Pancreas (tissue), 10 donors: ENCODE data around the gene PLGLB2. TPM values are rescaled to one million over a fixed set of nuclear protein-coding genes. Genes with fewer than 3 reads are reported as not detected.
A peak's percentile ranks its signal among the peaks of the same experiment; 100 is the strongest.
"Not testable (repeated sequence)": the region's sequence is repeated elsewhere in the genome, so short reads cannot be mapped to it uniquely, and the experiment has no call there.

Experiments
- ATAC-seq, 4 donors: fragments of 200-7000 bp; cut with Tn5 transposase; one replicate each; pipeline versions ENCODE4 v1.8.0 to v1.9.1; 2020; ENCODE audit warnings: mild to moderate bottlenecking in 4 of 4, moderate library complexity in 4 of 4
- DNase-seq, 6 donors: peaks; one replicate each; pipeline ENCODE4 v3.0.0-alpha.2; 2020
- FAIRE-seq: peaks from 2 replicates; lab custom pipeline; 2012; peaks lifted over from hg19 to GRCh38; lab: Jason Lieb, UNC
- H3K27ac ChIP-seq, 4 donors: fragments of 200-600 bp; sonication (generic); 1 replicate in 3 of 4; 2 replicates in 1 of 4; pipeline versions ENCODE4 v1.5.0 to v1.8.0; 2020
- H3K27me3 ChIP-seq, 4 donors: fragments of 200-600 bp; one replicate each; pipeline ENCODE4 v1.8.0; 2021
- H3K36me3 ChIP-seq, 3 donors: fragments of 200-600 bp; sonication (generic) in 1 of 3; one replicate each; pipeline versions ENCODE4 v1.5.0 to v1.8.0; 2020 to 2021
- H3K4me1 ChIP-seq, 3 donors: fragments of 200-600 bp; one replicate each; pipeline ENCODE4 v1.8.0; 2021
- H3K4me3 ChIP-seq, 4 donors: fragments of 200-600 bp; sonication (generic) in 2 of 4; one replicate each; pipeline versions ENCODE4 v1.5.0 to v1.8.0; 2020 to 2021
- H3K9me3 ChIP-seq, 4 donors: fragments of 200-600 bp; one replicate each; pipeline ENCODE4 v1.8.0; 2021
- WGBS, 2 donors: extraction: QIAGEN DNeasy Blood & Tissue Kit; methylation state at CpG; one replicate each; pipeline ENCODE4 v1.1.7; 2013; 5-methylcytosine and 5-hydroxymethylcytosine counted together
- intact Hi-C, 3 donors: fragments of 100-400 bp; cut with DNase I; formaldehyde crosslinking; loops; one replicate each; pipeline versions ENCODE4 v1.11.1 to v1.14.2; 2022
- polyA plus RNA-seq, 2 donors: library from polyadenylated mRNA; stranded (reverse); fragments of 200-250 nt; gene quantifications; one replicate each; pipeline ENCODE4 v1.2.3, GENCODE V29; 2013
- total RNA-seq, 6 donors: library from RNA; stranded (reverse); fragmentation: NEBNext Ultra II Directional in 4 of 6; extraction: Animal tissue kit (Norgen Biotek cat#: 25700) in 4 of 6; gene quantifications; one replicate each; pipeline versions ENCODE4 v1.2.1 to v1.2.4, GENCODE V29; 2021 to 2023
- donor health status: healthy with polysubstance abuse.
- donor health status: DM: no; HTN: no; CAD: no; lungs with moderate emphysema.
- donor health status: DM: no; HTN: no; CAD: no.
- donor health status: control.
- donor health status: control.
- donor health status: Bipolar disorder and iron deficiency.
- donor health status: DM: yes; HTN: yes; CAD: no.
- donor health status: DM: no; HTN: no; CAD: no.
- donor health status: DM: no; HTN: no; CAD: no.
- donor health status: DM: yes; HTN: yes; CAD: no.

PLGLB2 gene
- total RNA-seq (1 to 10 TPM in 2 of 6 donors, under 1 TPM in 2, not detected in 2; 0.58 to 2.8 (median 1.1) TPM), polyA plus RNA-seq (1 to 10 TPM in 1 of 2 donors, not detected in 1; 3.7 TPM)

DNA sequence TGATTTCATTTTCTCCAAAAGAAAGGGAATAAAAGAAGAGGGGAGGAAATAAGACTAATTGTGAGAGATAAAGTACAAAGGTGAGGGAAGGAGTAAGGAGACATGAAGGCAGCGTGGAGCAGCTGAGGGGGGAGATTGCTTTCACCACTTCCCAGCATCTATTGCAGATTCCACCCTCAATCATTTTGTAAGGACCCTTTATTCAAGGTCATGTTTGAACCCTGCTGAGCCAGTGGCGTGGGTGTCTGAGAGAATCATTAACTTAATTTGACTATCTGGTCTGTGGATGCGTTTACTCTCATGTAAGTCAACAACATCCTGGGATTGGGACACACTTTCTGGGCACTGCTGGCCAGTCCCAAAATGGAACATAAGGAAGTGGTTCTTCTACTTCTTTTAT, at the start of gene PLGLB2:
Gene PLGLB2 (plus strand): TSS at position 297 of the 400 bp plus-strand sequence. CDS start 67 bp downstream, at position 364.
- H3K9me3 ChIP-seq, DNase-seq, ATAC-seq, H3K27ac ChIP-seq, H3K27me3 ChIP-seq, H3K4me1 ChIP-seq, H3K4me3 ChIP-seq, H3K36me3 ChIP-seq, intact Hi-C loops, FAIRE-seq: not testable (repeated sequence)
- WGBS, 2 donors, result 96 to 100% methylated on average over 1 of the region's 3 CpGs

- H3K36me3 ChIP-seq, H3K4me3 ChIP-seq, H3K9me3 ChIP-seq, H3K27ac ChIP-seq, DNase-seq, ATAC-seq, H3K27me3 ChIP-seq, intact Hi-C loops, H3K4me1 ChIP-seq, FAIRE-seq: not testable (repeated sequence)
- WGBS, 2 donors, result 68% methylated on average over 2 of the region's 4 CpGs; no CpG with 5 or more reads in 1 of the 2 donors
These were observed 43.1 kb upstream of the PLGLB2 start for GRCh38 chr2:87704572-87705323.

DNA sequence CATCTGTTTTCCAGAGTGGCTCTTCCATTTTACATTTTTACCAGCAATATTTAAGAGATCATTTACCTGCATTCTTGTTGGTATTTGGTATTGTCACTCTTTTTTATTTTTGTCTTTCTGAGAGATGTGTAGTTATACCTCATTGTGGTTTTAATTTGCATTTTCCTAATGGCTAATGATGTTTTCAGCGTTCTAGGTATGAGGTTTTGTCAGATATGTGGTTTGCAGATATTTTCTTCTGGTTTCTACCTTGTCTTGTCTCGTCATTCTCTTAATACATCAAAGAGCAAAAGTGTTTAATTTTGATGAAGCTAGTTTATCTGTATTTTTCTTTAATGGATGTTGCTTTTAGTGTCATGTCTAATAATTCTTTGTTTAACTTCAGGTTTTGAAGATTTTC, 39.5 kb upstream of the PLGLB2 start:
- ATAC-seq, H3K4me1 ChIP-seq, H3K9me3 ChIP-seq, H3K27ac ChIP-seq, H3K4me3 ChIP-seq, DNase-seq, H3K27me3 ChIP-seq, FAIRE-seq, H3K36me3 ChIP-seq, intact Hi-C loops: not testable (repeated sequence)
- WGBS, 2 donors, result 64 to 65% methylated on average over 2 of the region's 2 CpGs

- H3K36me3 ChIP-seq, H3K4me1 ChIP-seq, H3K9me3 ChIP-seq, H3K27me3 ChIP-seq, H3K27ac ChIP-seq, intact Hi-C loops, DNase-seq, H3K4me3 ChIP-seq, FAIRE-seq: not testable (repeated sequence)
- WGBS, 2 donors, result no CpG with 5 or more reads among the region's 8 CpGs
- ATAC-seq, result peak; percentile 58 to 88 (median 82)
These were observed 19.8 kb upstream of the PLGLB2 start for GRCh38 chr2:87727940-87728599.

DNA sequence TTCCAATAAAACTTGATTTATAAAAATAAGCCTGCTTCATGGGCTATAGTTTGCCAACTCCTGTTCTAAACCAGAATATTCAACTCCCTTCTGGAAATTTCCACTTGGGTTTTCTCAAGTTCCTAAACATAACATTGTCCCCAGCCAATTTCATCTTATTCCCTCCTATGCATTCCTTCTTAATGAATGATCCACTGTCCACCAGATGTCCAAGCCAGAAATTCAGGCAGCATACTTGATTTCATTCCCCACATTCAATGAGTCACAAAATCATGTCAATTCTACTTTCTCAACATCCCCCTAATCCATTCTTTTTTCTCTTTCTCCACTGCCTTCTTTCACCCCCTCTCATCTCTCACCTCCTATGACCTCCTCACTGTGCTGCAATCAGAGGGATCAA, 7.0 kb upstream of the PLGLB2 start:
- H3K4me1 ChIP-seq, H3K36me3 ChIP-seq, H3K4me3 ChIP-seq, intact Hi-C loops, FAIRE-seq, ATAC-seq, H3K27me3 ChIP-seq, DNase-seq, H3K27ac ChIP-seq, H3K9me3 ChIP-seq: not testable (repeated sequence)

DNA sequence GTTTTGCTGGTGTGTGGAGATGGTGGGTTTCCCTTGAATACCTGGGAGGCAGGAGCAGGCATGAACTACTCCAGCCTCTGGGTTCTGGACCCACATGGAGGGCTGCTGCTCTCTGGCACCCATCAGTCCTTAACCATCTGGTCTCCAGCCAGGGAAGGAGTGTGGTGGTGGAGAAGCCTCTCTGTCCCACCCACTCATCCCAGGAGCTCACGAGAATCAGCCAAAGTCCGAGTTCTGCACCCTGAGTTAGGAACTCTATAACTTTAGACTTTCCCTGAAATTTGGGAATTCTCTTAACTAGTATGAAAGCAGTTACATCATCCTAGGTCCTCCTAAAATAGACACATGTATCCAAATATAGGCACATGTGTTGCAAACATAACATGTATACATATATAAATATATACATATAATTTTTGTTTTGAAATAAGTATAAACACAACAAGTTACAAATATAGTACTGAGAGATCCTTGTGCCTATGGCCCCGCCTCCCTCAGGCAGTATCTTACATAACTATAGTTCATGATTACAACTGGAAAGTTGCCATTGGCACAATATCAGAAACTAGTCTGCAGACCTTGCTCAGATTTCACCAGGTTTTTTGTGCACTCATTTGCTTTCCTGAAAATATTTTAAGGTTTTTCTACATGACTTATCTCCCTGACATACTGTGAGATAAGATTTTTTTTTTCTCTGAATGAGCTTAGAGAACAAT, 5.3 kb upstream of the PLGLB2 start:
- H3K36me3 ChIP-seq, H3K9me3 ChIP-seq, intact Hi-C loops, H3K27me3 ChIP-seq, H3K4me3 ChIP-seq, FAIRE-seq, DNase-seq, H3K27ac ChIP-seq, H3K4me1 ChIP-seq: not testable (repeated sequence)
- WGBS, 2 donors, result no CpG with 5 or more reads among the region's 3 CpGs
- ATAC-seq, result peak; percentile 93 to 97 (median 95)

GRCh38 chr2:87743638-87744037, 4.2 kb upstream of the PLGLB2 start:
- H3K9me3 ChIP-seq, H3K27me3 ChIP-seq, H3K27ac ChIP-seq, H3K4me3 ChIP-seq, intact Hi-C loops, FAIRE-seq, H3K4me1 ChIP-seq, DNase-seq, H3K36me3 ChIP-seq: not testable (repeated sequence)
- ATAC-seq, result peak in 2 of 4 donors; percentile 14 to 31
- WGBS, 2 donors, result 77 to 83% methylated on average over 1 to 2 of the region's 5 CpGs

- FAIRE-seq, intact Hi-C loops, H3K27me3 ChIP-seq, H3K4me3 ChIP-seq, ATAC-seq, DNase-seq, H3K27ac ChIP-seq, H3K4me1 ChIP-seq, H3K9me3 ChIP-seq, H3K36me3 ChIP-seq: not testable (repeated sequence)
- 91 to 94% methylated on average over 4 of the region's 9 CpGs for WGBS, 2 donors
These were observed 2.4 kb upstream of the PLGLB2 start for GRCh38 chr2:87745353-87745951.

DNA sequence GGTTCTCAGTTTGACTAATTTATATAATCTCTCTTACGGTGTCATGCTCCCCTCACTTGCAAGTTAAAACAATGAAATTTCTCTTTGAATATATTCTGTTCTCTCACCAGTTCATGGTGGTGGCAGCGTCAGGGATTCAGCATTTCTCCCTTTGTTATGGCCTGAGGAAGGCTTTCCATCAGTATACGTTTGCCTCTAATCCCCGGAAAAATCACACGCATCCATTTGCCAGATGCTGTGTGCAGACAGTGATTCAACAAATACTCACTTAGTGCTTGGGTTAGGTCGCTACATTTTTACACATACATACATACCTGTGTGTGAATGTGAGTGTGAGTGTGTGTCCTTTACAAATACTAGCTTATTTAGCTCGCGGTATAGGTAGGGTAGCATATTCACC, 637 bp downstream of the PLGLB2 start:
- H3K4me3 ChIP-seq, H3K4me1 ChIP-seq, H3K9me3 ChIP-seq, H3K36me3 ChIP-seq, ATAC-seq, H3K27me3 ChIP-seq, intact Hi-C loops, FAIRE-seq, H3K27ac ChIP-seq, DNase-seq: not testable (repeated sequence)
- WGBS, 2 donors, result 48 to 50% methylated on average over 2 of the region's 8 CpGs

DNA sequence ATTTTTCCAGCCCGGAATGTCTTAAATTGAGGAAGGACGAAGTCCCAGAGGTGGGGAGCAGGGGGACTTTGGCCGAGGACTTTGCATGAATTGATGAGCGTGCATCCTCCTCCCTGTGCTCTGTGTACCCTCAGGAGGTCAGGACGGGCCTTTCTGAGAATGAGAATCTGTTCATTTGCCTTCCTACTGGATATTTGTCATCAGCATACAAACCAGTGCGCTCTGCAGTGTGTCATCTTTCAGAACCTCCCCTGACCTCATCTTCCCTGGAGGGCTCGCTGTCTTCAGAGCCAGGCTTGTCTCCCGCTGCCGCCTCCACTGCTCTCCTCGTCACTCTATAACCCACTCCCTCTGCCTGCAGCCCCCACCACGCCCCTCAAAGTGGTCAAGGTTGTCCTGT, 2.7 kb downstream of the PLGLB2 start:
- H3K27ac ChIP-seq, H3K4me1 ChIP-seq, intact Hi-C loops, H3K27me3 ChIP-seq, FAIRE-seq, ATAC-seq, H3K4me3 ChIP-seq, DNase-seq, H3K36me3 ChIP-seq, H3K9me3 ChIP-seq: not testable (repeated sequence)
- WGBS, 2 donors, result 90 to 95% methylated on average over 3 to 7 of the region's 11 CpGs

DNA sequence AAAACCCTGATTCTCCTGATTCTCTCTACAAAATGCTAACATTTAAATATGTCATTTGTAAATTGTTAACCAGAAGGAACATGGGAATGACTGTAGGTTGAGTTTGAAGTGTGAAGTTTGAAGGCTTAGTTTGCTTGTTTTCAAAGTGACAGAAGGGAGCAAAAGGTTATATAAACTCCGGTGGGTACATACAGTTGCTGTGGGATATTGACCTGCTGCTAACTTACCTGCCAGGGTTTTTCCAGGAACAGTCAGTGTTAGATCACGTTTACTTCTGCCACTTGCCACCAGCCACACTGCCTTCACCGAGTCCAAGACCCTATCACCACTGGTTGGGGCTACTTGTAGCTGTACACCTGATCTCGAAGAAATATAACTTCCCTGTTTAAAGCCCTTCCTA, 6.9 kb downstream of the PLGLB2 start:
- H3K27ac ChIP-seq, H3K9me3 ChIP-seq, intact Hi-C loops, H3K36me3 ChIP-seq, H3K27me3 ChIP-seq, H3K4me1 ChIP-seq, FAIRE-seq, H3K4me3 ChIP-seq: not testable (repeated sequence)
- ATAC-seq (peak; percentile 96 to 99 (median 98)), DNase-seq (peak in 4 of 6 donors; percentile 2 to 68 (median 32))
- 7 to 9% methylated on average over 3 of the region's 4 CpGs for WGBS, 2 donors
